Ishikawa (cell line): ENCODE measurements around the gene DPP4.

Experiments used
- CEBPB ChIP-seq: IDR thresholded peaks from 2 replicates; pipeline ENCODE4 v1.6.1; 2012
- CREB1 ChIP-seq: IDR thresholded peaks from 2 replicates; pipeline ENCODE4 v1.6.1; 2012; ENCODE audit warnings: low read depth
- EGR1 ChIP-seq: IDR thresholded peaks from 2 replicates; pipeline ENCODE4 v1.6.1; 2012
- EP300 ChIP-seq: IDR thresholded peaks from 2 replicates; pipeline ENCODE4 v1.6.1; 2012; ENCODE audit warnings: borderline replicate concordance
- FOXM1 ChIP-seq: IDR thresholded peaks from 2 replicates; pipeline ENCODE4 v1.6.1; 2012; ENCODE audit warnings: low read depth, borderline replicate concordance
- NFIC ChIP-seq: IDR thresholded peaks from 2 replicates; pipeline ENCODE4 v1.6.1; 2012
- RAD21 ChIP-seq: IDR thresholded peaks from 2 replicates; pipeline ENCODE4 v1.6.1; 2012; ENCODE audit warnings: low read depth
- TAF1 ChIP-seq: IDR thresholded peaks from 2 replicates; pipeline ENCODE4 v1.6.1; 2012; ENCODE audit warnings: low read depth, mild to moderate bottlenecking
- TCF12 ChIP-seq: IDR thresholded peaks from 2 replicates; pipeline ENCODE4 v1.6.1; 2012; ENCODE audit warnings: low read depth
- TEAD4 ChIP-seq: IDR thresholded peaks from 2 replicates; pipeline ENCODE4 v1.6.1; 2012
- YY1 ChIP-seq: IDR thresholded peaks from 2 replicates; pipeline ENCODE4 v1.6.1; 2012; ENCODE audit warnings: low read depth
- ZBTB7A ChIP-seq: IDR thresholded peaks from 2 replicates; pipeline ENCODE4 v1.6.1; 2012; ENCODE audit warnings: low read depth
- TF ChIP-seq, protein P1 (sequence below): IDR thresholded peaks from 2 replicates; pipeline ENCODE4 v1.6.1; 2012; ENCODE audit warnings: low read depth, mild to moderate bottlenecking
- TF ChIP-seq, protein P2 (sequence below): IDR thresholded peaks from 2 replicates; pipeline ENCODE4 v1.6.1; 2012
- TF ChIP-seq, protein P3 (sequence below): IDR thresholded peaks from 2 replicates; pipeline ENCODE4 v1.6.1; 2012

The DPP4 gene

GRCh38 chr2:162035981-162036380 lies 38.0 kb downstream of the DPP4 start:
- TF ChIP-seq CREB1 (no peak), CEBPB (no peak), ZBTB7A (no peak), TCF12 (no peak)
- TF ChIP-seq, protein P1, sequence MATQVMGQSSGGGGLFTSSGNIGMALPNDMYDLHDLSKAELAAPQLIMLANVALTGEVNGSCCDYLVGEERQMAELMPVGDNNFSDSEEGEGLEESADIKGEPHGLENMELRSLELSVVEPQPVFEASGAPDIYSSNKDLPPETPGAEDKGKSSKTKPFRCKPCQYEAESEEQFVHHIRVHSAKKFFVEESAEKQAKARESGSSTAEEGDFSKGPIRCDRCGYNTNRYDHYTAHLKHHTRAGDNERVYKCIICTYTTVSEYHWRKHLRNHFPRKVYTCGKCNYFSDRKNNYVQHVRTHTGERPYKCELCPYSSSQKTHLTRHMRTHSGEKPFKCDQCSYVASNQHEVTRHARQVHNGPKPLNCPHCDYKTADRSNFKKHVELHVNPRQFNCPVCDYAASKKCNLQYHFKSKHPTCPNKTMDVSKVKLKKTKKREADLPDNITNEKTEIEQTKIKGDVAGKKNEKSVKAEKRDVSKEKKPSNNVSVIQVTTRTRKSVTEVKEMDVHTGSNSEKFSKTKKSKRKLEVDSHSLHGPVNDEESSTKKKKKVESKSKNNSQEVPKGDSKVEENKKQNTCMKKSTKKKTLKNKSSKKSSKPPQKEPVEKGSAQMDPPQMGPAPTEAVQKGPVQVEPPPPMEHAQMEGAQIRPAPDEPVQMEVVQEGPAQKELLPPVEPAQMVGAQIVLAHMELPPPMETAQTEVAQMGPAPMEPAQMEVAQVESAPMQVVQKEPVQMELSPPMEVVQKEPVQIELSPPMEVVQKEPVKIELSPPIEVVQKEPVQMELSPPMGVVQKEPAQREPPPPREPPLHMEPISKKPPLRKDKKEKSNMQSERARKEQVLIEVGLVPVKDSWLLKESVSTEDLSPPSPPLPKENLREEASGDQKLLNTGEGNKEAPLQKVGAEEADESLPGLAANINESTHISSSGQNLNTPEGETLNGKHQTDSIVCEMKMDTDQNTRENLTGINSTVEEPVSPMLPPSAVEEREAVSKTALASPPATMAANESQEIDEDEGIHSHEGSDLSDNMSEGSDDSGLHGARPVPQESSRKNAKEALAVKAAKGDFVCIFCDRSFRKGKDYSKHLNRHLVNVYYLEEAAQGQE = no peak

DNA sequence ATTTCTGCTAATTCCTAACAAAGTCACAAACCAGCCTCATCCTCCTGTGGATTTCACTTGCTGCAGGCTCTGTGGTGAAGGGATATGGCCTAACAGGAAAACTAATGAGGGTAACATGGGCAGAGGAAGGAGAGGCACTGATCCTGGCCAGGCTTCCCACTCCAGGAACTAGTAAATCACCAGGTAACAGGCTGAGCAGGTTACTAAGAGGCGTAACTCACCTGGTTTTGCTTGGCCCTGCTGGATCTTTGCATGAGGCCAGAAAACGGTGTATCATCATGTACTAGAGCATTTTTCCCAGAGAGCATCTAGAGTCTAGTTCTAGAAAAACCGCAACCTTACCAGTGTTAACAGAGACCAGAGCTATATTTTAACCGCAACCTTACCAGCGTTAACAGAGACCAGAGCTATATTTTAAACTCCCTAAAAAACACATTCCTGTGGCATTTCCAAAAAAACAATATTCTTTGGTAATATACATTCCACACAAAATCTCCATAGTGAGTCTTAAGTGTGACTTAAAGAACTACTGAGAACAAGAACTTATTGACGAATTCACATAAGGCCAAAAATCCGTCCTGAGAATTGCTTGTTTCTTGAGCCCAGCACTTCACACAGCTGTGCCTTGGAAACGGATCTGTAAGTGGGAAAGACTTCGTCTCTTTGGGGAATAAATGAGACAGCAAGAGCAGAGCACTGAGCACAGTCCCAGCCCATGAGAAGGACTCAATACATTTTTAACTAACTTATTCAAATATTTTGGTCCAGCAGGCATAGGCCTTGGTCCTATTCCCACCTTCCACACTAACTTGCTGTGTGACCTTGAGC lies 43.4 kb downstream of the DPP4 start:
- TF ChIP-seq NFIC (no peak), TEAD4 (no peak), EP300 (no peak), RAD21 (no peak), FOXM1 (no peak), TAF1 (no peak), ZBTB7A (no peak), CEBPB (no peak), EGR1 (no peak), YY1 (no peak), CREB1 (no peak), TCF12 (no peak)
- TF ChIP-seq, protein P2, sequence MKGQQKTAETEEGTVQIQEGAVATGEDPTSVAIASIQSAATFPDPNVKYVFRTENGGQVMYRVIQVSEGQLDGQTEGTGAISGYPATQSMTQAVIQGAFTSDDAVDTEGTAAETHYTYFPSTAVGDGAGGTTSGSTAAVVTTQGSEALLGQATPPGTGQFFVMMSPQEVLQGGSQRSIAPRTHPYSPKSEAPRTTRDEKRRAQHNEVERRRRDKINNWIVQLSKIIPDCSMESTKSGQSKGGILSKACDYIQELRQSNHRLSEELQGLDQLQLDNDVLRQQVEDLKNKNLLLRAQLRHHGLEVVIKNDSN = no peak
- TF ChIP-seq, protein P3, sequence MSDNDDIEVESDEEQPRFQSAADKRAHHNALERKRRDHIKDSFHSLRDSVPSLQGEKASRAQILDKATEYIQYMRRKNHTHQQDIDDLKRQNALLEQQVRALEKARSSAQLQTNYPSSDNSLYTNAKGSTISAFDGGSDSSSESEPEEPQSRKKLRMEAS = no peak
- TF ChIP-seq, protein P1 = no peak

DNA sequence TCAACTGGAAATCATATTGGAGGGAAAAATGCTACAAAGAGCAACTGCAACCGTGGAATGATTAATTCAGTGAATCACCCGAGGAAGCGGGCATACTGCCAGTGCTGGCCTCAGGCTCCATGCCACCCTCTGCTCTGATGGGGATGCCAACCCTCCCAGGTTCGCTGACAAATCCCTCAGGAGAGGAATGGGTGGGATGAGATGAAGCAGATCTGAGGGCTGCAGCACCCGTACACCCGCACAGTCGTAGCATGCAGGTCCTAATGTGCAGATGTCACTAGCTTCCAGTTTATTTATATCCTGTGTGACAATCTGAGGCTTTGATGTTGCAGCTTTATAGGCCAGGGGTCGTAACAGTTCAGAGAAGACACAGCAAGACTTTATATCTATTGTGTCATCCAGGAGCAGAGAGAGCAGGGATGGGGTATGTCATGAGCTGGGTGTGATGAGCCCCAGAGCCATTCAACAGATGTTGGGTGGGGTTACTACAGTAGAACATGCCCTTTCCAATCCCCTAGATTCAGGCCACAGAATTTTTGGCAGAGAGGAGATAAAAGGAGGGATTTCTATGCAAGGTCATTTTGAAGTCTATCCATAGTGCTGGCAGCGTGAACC lies 44.6 kb downstream of the DPP4 start:
- TF ChIP-seq, protein P3 = no peak
- no peak for TF ChIP-seq TAF1
- TF ChIP-seq, protein P2 = no peak

DNA sequence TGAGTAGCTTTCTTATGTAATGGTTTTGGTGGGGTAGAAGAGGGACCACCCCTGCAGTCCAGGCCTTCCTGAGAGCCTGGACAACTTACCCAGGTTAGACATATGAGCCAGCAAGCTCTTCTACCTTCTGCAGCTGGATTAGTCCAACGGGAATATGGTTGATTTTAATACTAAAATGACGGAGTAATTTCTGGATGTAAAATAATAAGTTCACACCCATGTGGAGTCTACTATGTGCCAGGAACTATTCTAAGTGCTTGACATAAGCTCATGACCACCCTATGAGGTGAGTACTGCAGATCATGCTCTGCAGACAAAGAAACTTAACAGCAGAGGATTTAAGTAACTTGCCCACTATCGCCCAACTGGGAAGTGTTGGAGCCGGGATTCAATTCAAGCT lies 45.5 kb downstream of the DPP4 start:
- TF ChIP-seq, protein P1 = no peak
- TF ChIP-seq, protein P2 = no peak
- no peak for TF ChIP-seq TCF12
- no peak for TF ChIP-seq CREB1
- no peak for TF ChIP-seq YY1
- no peak for TF ChIP-seq EP300
- TF ChIP-seq, protein P3 = no peak
- no peak for TF ChIP-seq CEBPB
- no peak for TF ChIP-seq ZBTB7A
- TF ChIP-seq FOXM1 = no peak
- TF ChIP-seq EGR1 = no peak
- TF ChIP-seq TEAD4 = no peak
- TF ChIP-seq TAF1 = no peak
